ENCODE results near the gene JTB.

GRCh38 chr1:153944005-153944826 is 33.3 kb downstream of the JTB start:
- TF ChIP-seq RAD21 (IDR thresholded peaks at IDR 0.05; ENCODE audit: low read length) (no peak), RFX5 (IDR thresholded peaks at IDR 0.05; ENCODE audit: low read length) (no peak), SMC3 (IDR thresholded peaks at IDR 0.05; ENCODE audit: low read depth, low read length) (no peak), EP300 (IDR thresholded peaks at IDR 0.05; ENCODE audit: borderline replicate concordance in 1 of 2, low read depth in 1 of 2, low read length in 1 of 2) (no peak), USF2 (IDR thresholded peaks at IDR 0.05; ENCODE audit: borderline replicate concordance, low read depth, low read length) (no peak), CTCF (IDR thresholded peaks at IDR 0.05) (no peak), POLR2AphosphoS5 (IDR thresholded peaks at IDR 0.05; ENCODE audit: low read depth, low read length) (no peak)
